Left cardiac atrium (tissue), 4 donors: Measurements from ENCODE around the gene CCL27. TPM values are rescaled to one million over a fixed set of nuclear protein-coding genes. Genes with fewer than 3 reads are reported as not detected.
A peak's percentile ranks its signal among the peaks of the same experiment; 100 is the strongest.

Experiments used
- ATAC-seq, 2 donors: fragments of 200-7000 bp; cut with Tn5 transposase; one replicate each; pipeline ENCODE4 v1.9.1; 2020; ENCODE audit warnings: mild to moderate bottlenecking in 2 of 2, moderate library complexity in 2 of 2
- DNase-seq: peaks from one replicate; pipeline ENCODE4 v3.0.0-alpha.2; 2020
- intact Hi-C, 2 donors: fragments of 100-400 bp; cut with DNase I; formaldehyde crosslinking; loops; one replicate each; pipeline versions ENCODE4 v1.14.1 to v1.15.1; 2022 to 2023
- long read RNA-seq: library from polyadenylated mRNA; unstranded; transcript quantifications from one replicate; pipeline ENCODE4 v2.0.0, GENCODE V29; 2021
- total RNA-seq, 2 donors: library from RNA; stranded (reverse); fragmentation: NEBNext Ultra II Directional; extraction: Animal tissue kit (Norgen Biotek cat#: 25700); gene quantifications; one replicate each; pipeline ENCODE4 v1.2.1, GENCODE V29; 2021
- donor health status: DM: no; HTN: yes; CAD: no.
- donor health status: DM: no; HTN: yes; CAD: no; lungs with severe emphysema.
- donor health status: DM: yes; HTN: yes; CAD: no.
- donor health status: Dilated cardiomyopathy.

CCL27 gene
- not detected for total RNA-seq
- long read RNA-seq = 0 reads

DNA sequence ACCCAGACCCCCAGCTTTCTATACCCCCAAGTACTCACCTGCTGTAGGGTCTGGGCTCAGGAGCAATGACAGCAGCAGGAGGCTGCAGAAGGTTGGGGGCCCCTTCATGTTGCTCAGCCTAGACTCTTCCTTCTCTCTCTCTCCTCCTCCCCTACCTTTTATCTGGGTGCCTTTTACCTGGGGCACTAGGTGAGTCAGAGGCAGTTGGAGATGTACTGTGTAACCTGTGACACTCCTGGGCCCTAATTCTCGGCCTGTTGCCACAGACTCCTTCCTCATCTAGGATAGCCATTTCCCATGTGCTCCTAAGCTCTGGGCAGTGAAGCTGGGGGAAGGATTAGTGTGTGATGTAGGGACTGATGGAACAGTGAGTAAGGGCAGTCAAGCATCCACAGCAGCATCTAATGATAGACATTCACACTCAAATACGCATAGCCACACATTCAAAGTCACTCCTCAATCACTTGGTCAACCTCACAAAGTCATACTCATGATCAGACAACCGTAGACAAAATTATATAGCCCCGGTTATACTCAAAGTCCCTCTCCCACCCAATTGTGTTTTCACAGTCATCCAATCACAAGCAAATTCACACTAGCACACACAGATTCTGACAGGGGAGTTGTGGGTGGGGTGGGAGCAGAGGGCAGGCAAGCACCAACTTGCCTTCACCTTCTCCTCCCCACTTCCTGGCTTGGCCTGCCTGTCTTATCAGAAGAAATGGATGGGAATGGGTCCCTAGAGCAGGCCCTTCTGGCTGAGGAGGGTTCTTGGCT lies at the start of gene CCL27:
CCL27 (minus strand) TSS at position 132 of the 777 bp plus-strand sequence; CDS start at position 108, 24 bp downstream.
- ATAC-seq (no peak), DNase-seq (no peak)
- intact Hi-C loops = no loop called here

GRCh38 chr9:34712140-34712539 lies 49.7 kb upstream of the CCL27 start:
- intact Hi-C loops = no loop called here
- DNase-seq (no peak), ATAC-seq (no peak)

DNA sequence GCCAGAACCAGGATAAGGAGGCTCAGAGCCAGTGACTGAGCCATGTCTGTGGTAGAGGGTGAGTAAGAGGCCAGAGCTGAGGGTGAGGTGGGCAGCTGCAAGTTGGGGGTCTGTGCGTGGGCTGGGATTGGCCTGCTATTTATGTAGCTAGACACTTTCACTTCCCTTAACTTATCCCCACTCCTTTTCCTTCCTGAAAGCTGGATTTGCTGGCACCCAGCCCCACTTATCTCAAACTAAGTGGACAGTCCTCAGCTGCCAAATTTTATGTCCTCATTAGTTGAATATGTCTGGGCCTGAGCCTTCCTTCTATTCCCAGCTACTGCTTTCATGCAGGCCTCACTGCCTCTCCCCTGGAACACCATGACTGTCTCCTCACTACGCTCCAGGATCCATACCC lies 47.6 kb upstream of the CCL27 start, which contains the start of gene CCL21:
CCL21 (minus strand) TSS at position 114 of the 400 bp plus-strand sequence; CDS start at position 44, 70 bp downstream.
- ATAC-seq = peak; percentile 93
- peak; percentile 89 for DNase-seq
- intact Hi-C loops = no loop called here

- ATAC-seq (peak in 1 of 2 donors; percentile 46), DNase-seq (no peak)
- intact Hi-C loops = no loop called here
These were observed 46.9 kb upstream of the CCL27 start for GRCh38 chr9:34709196-34709978.

GRCh38 chr9:34707130-34707529 lies 44.7 kb upstream of the CCL27 start:
- DNase-seq = no peak
- no peak for ATAC-seq
- intact Hi-C loops = no loop called here

- DNase-seq = peak; percentile 85
- ATAC-seq = peak; percentile 93 to 96
- intact Hi-C loops = loop anchor here in 1 of 2 donors (5.0 kb wide), 2 partner anchors 35 to 90 kb away; partner anchors contain the start of gene RPP25L
These were observed 39.6 kb upstream of the CCL27 start for GRCh38 chr9:34701769-34702736.

DNA sequence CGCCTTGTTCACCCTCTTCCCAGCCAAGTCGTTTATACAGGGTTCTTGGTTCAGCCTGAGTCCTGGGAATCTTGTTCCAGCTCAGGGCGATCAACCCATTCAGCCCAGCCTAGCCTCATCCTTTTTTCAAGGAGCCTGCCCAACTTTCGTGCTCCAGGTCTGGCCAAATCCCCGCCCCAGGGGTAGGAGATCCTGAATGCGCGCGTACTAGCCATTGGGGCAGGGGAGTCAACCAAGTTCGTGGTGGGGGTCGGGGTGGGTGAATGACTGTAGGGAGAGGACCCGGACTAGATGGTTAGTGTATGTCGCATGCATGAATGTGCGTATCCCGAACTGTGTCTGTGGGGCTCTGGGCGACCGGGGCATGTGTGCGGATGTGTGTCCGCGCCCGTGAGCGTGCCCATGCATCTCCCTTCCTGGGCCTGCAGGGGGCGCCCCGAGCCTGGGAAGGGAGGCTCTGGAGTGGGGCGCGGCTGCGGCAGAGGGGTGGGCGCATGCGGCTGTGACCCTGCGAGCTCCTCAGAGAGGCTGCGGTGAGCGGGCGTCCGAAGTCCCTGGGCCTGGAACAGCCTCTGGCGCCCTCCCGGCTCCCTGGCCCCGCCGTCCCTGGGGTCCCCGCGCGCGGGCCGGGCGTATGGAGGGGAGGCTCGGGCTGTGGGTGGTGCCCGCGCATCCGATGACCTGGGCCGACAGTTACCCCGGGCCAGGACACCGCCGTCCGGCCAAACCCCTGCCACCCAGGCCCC lies 38.7 kb upstream of the CCL27 start:
- ATAC-seq (peak; percentile 94 to 97), DNase-seq (peak; percentile 82)
- intact Hi-C loops = loop anchor here in 1 of 2 donors (5.0 kb wide), 2 partner anchors 34 to 89 kb away; partner anchors contain the start of gene RPP25L

GRCh38 chr9:34694811-34695210 lies 32.4 kb upstream of the CCL27 start:
- intact Hi-C loops = no loop called here
- DNase-seq (no peak), ATAC-seq (no peak)

DNA sequence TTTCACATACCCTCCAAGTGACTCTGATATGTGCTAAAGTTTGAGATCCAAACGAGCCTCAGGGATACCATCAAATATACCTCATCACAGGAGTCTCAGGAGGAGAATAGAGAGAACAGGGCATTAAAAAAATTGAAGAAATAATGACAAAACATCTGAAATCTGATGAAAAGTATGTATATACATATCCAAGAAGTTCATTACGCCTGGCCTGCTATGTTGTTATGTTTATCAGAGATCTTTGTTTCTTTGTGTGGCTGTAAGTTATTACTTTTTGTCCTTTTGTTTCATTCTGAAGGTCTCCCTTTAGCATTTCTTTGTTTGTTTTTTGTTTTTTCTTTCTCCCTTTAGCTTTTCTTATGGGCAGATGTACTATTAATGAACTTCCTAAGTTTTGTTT lies 31.1 kb upstream of the CCL27 start:
- DNase-seq = no peak
- ATAC-seq = no peak
- intact Hi-C loops = no loop called here

DNA sequence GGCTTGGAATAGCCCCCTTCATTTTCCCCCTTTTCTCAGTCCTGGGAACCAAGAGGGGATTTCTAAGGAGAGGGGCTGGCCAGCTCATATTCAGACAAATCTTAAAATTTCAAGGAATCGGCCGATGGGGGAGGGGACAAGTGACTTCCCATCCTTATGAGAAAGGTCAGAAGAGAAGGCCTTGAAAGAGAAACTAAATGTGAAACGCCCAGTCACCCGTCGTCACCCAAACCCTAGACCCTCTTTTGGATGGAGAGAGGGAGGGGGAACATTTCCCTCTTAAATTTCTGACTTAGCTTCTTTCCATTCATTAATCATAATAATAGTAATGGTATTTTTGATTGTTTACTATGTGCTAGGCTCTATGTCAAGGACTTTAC lies 29.5 kb upstream of the CCL27 start:
- DNase-seq (no peak), ATAC-seq (no peak)
- intact Hi-C loops = no loop called here

GRCh38 chr9:34690983-34691935 lies 28.8 kb upstream of the CCL27 start, which contains the start of gene CCL19:
TSS of gene CCL19 (minus strand) at chr9:34691276. CDS start at chr9:34691139, 137 bp downstream.
- intact Hi-C loops = no loop called here
- ATAC-seq = no peak
- no peak for DNase-seq

GRCh38 chr9:34689512-34689911 lies 27.1 kb upstream of the CCL27 start:
- no peak for DNase-seq
- no peak for ATAC-seq
- intact Hi-C loops = no loop called here

GRCh38 chr9:34689116-34689470 lies 26.6 kb upstream of the CCL27 start:
- intact Hi-C loops = no loop called here
- ATAC-seq (no peak), DNase-seq (no peak)

DNA sequence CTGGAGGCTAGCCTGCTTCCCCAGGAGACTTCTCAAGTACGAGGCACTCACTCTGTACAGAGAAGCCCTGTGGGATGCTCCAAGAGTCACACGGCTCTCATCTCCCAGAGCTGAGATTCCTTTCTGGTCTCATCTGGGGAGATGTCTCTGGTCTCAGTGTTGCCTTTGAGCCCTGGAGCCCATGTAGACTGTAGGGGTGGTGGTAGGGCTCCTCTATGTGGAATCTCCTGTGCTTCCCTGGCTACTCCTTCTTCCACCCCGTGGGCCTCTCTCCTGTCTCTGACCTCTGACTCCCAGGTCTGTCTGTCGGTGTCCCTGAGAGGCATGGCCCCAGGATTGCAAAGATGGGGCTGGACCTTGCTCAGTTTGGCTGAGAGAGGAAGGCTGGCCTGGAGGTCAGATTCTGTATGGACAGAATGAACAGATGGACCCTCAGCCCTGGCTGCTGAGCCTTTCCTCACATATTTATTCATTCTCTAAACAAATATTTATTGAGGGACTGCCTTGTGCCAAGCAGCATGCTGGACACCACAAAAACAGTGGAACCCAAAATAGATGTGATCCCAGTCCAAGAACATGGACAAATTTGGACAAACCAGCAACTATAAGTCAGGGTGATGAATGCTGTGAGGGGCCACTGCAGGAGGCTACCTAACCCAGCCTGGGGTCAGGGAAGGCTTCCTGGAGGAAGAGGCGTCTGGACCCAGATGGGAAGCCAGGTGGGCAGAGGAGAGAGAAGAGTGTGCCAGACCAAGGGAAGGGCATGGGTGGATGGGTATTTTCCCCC lies 26.1 kb upstream of the CCL27 start:
- ATAC-seq = no peak
- intact Hi-C loops = no loop called here
- no peak for DNase-seq

DNA sequence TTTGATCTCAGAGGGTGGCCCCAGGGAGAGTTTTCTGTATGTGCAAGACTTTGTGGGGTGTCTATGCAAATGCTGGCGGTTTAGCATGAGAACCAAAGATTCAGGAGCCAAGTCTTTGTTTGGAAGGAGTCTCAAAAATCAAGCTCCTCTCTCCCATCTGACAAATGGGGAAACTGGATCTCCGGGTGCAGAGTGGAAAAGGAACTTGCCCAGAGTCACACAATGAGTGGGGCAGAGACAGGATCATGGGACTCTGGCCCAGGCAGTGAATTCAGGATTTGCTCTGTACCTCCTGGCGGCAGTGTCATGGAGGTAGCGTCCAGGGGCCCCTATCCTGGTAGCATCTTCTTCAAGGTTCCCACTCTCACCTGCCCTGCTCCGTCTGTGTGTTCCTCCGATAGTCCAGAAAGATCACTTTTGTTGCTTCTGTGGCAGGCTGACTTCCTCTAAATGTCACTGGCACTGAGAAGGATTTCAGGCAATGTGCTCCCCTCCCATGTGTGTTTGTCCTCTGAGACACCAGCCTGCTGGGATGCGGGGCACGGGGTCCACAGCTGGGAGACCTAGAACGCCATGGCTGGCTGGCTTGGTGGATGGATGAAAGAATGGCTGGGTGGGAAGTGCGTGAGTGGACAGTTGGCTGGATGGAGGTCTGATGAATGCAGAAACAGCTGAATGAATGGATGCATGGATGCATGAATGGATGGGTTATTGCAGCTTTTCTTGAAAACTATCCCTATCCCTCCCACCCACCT lies 25.0 kb upstream of the CCL27 start:
- intact Hi-C loops = no loop called here
- ATAC-seq (no peak), DNase-seq (no peak)

- intact Hi-C loops = no loop called here
- no peak for ATAC-seq
These were observed 24.3 kb upstream of the CCL27 start for GRCh38 chr9:34686732-34687131.

More at GRCh38 chr9:34686732-34687131, 24.3 kb upstream of the CCL27 start:
- no peak for DNase-seq
